GM21619 (cell line): Measurements from ENCODE around the gene EXOC1.
"Not testable (repeated sequence)": the region's sequence is repeated elsewhere in the genome, so short reads cannot be mapped to it uniquely, and the experiment has no call there.

Experiments used
- ATAC-seq: cut with Tn5 transposase; IDR thresholded peaks from one replicate; pipeline ENCODE4 v1.9.1; 2021; ENCODE audit not compliant: unreplicated experiment

The EXOC1 gene, protein sequence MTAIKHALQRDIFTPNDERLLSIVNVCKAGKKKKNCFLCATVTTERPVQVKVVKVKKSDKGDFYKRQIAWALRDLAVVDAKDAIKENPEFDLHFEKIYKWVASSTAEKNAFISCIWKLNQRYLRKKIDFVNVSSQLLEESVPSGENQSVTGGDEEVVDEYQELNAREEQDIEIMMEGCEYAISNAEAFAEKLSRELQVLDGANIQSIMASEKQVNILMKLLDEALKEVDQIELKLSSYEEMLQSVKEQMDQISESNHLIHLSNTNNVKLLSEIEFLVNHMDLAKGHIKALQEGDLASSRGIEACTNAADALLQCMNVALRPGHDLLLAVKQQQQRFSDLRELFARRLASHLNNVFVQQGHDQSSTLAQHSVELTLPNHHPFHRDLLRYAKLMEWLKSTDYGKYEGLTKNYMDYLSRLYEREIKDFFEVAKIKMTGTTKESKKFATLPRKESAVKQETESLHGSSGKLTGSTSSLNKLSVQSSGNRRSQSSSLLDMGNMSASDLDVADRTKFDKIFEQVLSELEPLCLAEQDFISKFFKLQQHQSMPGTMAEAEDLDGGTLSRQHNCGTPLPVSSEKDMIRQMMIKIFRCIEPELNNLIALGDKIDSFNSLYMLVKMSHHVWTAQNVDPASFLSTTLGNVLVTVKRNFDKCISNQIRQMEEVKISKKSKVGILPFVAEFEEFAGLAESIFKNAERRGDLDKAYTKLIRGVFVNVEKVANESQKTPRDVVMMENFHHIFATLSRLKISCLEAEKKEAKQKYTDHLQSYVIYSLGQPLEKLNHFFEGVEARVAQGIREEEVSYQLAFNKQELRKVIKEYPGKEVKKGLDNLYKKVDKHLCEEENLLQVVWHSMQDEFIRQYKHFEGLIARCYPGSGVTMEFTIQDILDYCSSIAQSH

DNA sequence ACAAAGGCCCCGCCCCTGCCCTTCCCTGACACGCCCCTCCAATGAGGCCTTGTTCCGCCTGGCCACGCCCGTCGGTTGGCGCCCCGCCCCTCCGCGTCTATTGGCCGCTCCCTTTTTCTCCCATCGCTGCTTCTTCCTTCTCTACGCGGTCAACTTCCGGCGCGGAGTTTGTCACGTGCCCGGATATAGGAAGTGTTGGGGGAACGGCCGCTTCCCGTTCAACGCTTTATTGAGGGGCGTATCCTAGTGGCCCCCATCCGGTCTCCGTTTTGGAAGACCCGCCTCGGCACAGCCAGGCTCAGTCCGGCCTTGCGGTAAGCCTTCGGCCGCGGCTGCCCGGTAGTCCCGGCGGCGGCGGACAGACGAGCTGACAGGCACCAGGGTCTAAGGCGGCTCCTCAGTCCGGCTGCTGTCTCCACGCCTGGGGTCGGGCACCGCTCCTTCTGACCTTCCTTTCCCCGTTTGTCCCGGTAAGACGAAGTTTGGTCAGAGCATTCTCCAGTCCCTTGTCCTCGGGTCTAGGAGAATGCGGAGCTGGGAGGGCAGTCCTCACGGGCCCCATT lies at the start of gene EXOC1:
TSS of gene EXOC1 (plus strand) at position 165 of the 563 bp plus-strand sequence. CDS start 4,676 bp downstream, outside the sequence.
- ATAC-seq: peak; percentile 99

DNA sequence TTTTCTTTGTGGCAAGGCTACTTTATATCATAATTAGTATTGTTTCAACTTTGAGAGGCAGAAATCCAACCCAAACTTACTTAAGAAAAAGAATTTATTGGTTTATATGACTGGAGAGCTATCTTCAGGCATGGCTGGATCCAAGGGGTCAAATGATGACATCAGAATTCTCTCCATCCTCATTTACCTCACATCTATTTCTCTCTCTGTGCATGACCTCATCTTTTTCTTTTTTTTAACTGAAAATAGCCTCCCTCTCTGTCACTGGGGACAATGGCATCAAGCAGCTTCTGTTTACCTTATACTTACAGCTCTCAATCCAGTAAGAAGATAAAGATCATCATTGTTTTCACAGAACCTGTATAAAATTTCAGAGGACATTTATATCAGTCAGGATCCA lies 45.9 kb upstream of the EXOC1 start:
- ATAC-seq: no peak

DNA sequence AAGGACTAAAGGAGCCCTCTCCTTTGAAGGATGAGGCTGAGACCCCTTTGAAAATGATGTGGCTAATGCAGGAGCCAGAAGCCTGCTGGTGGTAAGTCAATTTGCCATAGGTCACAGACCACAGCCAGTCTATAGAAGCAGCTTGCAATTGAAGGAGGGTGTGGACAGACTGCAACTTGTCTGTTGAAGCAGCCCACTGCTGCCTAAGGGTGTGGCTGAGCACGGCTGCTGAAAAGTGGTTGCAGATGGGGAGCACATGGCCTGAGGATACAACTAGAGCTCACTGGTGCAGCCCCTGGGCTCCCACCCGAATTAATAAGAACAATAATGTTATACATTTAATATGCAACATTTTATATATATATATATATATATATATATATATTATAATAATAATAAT lies 45.3 kb upstream of the EXOC1 start:
- ATAC-seq: no peak

DNA sequence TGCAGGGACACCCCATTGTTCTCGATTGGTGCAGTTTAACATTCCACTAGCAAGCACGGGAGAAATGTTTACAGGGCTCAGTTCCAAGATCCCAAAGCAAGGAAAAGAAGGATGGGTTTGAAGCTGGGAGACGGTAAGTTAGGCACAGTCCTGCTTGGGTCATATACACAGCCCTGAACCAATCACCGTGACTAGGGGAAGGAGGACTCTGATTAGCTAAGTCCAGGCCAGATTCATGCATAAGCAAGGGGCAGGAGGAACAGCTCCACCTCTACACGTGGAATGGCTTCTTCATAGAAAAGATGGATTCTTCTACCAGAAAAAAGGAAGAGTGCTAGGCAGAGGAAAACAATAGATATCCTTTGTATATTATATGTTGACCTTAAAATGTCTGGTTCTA lies 44.8 kb upstream of the EXOC1 start:
- ATAC-seq: no peak

DNA sequence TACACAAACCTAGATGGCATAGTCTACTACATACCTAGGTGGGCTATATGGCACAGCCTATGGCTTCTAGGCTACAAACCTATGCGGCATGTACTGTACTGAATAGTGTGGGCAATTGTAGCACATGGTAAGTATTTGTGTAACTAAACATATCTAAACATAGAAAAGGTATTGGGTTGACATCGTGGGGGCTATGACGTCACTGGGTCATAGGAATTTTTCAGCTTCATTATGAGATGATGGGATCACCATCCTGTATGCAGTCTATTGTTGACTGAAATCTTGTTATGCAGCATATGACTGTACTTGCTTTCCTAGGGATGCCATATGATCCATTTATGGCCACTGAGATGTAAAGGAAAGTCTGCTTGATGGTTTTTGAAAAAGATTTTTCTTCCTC lies 35.8 kb upstream of the EXOC1 start:
- ATAC-seq: no peak

DNA sequence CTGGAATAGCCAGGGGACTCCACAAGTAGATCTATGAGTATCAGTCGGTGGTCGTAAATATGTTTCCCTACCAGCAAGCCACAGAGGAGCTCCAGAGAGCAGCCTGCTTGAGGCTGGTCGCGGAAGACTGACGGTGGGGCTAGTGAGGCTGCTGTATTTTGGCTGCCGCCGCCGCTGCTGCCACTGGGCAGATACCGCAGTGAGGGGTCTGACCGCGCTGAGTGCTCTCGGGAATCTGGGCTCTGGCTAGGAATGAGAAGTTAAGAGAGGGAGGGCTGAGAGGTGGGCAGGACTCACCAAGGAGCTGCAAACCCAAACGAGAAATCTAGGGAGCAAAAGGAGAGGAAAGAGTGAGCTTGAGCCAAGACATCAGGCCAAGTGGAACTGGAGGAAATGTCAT lies 33.8 kb upstream of the EXOC1 start, which contains the start of gene EXOC1L:
TSS of gene EXOC1L (plus strand) at position 157 of the 400 bp plus-strand sequence. CDS start at position 394, 237 bp downstream.
- ATAC-seq: no peak

DNA sequence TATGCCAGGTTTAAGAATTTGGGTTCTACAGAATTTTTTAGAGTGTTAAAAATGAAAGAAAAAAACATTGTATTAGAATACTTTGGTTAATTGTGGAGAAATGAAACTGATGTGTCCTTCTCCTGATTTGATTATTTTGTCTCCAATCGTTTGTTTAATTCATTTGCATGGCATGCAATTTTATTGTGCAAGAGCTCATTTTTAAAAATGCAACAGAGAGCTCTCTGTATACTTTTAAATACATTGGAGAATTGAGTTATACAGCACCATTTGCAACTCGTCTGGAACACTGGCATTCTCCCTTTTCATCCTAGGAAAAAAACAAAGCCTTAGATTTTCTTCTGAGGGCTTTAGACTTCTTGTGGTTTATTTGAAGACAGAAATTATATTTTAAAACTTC lies 33.2 kb upstream of the EXOC1 start:
- ATAC-seq: no peak

- ATAC-seq: no peak
Observed at GRCh38 chr4:55822329-55822728, 31.1 kb upstream of the EXOC1 start.

- no peak for ATAC-seq
Observed at GRCh38 chr4:55824865-55825264, 28.6 kb upstream of the EXOC1 start.

DNA sequence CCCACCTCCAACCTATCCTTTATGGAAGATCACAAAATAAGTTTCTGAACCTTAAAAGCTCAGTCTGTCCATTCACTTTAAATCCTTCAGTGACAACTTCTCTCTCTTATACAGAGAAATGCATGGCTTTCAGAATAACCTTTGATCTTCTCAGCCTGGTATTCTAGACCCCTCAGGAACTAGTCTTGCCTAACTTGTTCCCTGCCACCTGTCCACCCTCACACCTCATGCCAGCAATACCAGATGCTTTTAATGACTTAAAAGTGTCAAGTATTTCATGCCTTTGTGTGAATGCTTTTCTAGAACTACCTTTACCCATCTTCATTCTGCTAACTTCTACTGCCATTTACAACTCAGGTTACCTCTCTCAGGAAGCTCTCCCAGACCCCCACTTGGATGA lies 26.5 kb upstream of the EXOC1 start:
- no peak for ATAC-seq

DNA sequence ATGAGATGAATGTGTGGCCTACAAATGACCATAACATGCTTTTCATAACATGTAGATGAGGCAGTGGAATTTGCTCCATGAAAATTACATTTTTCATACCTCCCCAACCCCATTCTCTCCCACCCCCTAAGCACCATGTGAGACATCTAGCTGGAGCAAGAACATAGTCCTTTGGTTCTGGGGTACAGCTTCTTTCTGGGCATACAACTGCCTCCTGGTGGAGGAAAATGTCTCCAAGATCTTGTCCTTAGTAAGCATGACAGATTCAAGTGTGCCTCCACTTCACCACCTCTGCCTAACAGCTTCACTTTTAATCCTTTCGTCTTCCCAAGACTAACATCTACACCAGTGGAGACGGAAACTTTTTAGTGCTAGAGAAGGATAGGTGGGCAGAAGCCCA lies 25.9 kb upstream of the EXOC1 start:
- ATAC-seq: no peak

GRCh38 chr4:55830048-55830447 lies 23.4 kb upstream of the EXOC1 start:
- ATAC-seq: no peak

DNA sequence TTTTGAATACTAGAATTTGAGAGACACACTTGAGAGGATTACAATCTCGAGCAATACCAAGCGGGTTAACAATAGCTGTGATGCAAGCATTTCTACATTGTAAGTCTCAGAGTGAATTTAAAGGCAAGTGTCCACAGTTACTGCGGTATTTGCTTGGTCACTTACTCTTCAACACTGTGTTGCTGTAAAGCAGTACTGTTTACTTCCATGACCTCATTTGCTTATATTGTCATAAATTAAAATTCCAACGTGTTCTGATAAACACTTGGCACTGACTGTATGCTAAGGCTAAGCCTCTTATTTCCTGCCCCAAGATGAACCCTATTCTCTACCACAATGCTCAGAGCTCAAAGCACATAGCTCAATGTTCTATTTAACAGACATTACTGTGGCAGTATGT lies 22.7 kb upstream of the EXOC1 start:
- ATAC-seq: no peak

DNA sequence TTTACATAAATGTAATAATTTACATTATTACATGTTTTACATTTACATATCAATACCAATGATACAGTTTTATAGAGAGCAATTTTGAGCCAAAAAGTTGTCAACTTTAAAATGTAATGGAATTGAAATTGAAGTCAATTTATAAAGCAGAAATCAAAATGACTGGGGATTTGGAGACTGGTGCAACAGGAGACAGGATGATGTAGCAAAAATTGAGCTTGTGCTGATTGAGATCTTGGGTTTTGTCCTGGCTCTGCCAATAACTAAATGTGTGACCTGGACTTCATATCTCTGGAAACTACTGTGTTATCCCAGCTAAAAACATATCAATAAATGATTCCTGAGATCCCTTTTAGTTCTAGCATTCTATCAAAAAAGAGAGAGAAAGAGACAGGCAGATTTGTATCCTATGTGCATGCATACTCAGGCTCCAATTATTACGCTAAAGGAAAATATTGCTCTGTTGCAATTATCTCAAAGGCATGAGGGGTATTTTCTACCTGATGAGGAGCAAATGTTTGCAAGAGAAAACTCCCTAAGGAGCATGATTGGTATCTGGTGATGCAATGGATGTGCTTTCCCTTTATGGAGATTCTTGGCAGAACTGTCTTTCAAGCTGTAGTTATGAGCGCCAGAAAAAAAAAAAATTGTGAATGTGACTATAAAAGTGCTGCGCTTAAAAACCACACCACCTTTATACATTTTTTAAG lies 19.2 kb upstream of the EXOC1 start:
- ATAC-seq: no peak

GRCh38 chr4:55837903-55838302 lies 15.5 kb upstream of the EXOC1 start:
- ATAC-seq: no peak

DNA sequence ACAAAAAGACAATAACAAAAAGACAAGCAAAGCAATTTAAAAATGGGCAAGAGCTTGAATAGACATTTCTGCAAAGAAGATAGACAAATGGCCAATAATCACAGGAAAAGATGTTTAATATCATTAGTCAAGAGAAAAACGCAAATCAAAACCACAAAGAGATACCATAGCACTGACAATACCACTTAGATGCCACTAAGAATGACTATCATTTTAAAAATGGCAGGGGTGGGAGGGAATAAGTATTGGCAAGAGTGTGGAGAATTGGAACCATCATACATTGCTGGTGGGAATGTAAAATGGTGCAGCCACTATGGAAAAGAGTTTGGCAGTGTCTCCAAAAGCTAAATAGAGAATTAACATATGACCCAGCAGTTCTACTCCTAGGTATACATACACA lies 15.1 kb upstream of the EXOC1 start:
- no peak for ATAC-seq

GRCh38 chr4:55838952-55839351 lies 14.5 kb upstream of the EXOC1 start:
- ATAC-seq: no peak

DNA sequence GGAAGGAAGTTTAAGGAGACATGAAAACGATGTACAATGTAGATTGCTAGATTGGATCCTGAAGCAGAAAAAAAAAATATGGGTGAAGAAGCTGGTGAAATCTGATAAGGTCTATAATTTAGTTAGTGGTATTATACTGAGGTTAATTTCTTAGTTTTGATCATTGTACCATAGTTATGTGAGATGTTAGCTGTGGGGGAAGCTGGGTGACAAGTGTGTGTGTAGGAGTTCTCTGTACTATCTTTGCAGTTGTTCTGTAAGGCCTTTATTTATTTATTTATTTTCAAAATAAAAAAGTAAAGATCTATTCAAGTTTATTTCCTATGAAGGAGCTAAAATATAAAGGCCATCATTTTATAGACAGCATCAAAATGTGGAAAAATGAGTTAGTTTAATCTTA lies 12.5 kb upstream of the EXOC1 start:
- ATAC-seq: no peak

- not testable (repeated sequence) for ATAC-seq
Observed at GRCh38 chr4:55841373-55842239, 11.8 kb upstream of the EXOC1 start.

DNA sequence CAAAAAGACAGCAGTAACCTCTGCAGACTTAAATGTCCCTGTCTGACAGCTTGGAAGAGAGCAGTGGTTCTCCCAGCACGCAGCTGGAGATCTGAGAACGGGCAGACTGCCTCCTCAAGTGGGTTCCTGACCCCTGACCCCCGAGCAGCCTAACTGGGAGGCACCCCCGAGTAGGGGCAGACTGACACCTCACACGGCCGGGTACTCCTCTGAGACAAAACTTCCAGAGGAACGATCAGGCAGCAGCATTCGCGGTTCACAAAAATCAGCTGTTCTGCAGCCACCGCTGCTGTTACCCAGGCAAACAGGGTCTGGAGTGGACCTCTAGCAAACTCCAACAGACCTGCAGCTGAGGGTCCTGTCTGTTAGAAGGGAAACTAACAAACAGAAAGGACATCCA lies 11.1 kb upstream of the EXOC1 start:
- not testable (repeated sequence) for ATAC-seq
